GM12892 (cell line): ENCODE measurements around the gene CST4.

ENCODE experiments used
- POLR2A ChIP-seq: IDR thresholded peaks from 2 replicates; pipeline ENCODE4 v1.6.1; 2011; ENCODE audit warnings: low read depth, low read length, control low read depth
- POLR2AphosphoS5 ChIP-seq: IDR thresholded peaks from 2 replicates; pipeline ENCODE4 v1.6.1; 2011; ENCODE audit warnings: low read depth, low read length, control low read depth
- TAF1 ChIP-seq: IDR thresholded peaks from 2 replicates; pipeline ENCODE4 v1.6.1; 2011; ENCODE audit warnings: low read depth, mild to moderate bottlenecking, control low read depth, low read length, borderline replicate concordance

- TF ChIP-seq TAF1 (no peak), POLR2A (no peak), POLR2AphosphoS5 (no peak)
Observed at GRCh38 chr20:23636182-23636907, 52.5 kb downstream of the CST4 start.
